Activated CD8-positive, alpha-beta memory T cell treated with anti-CD3 and anti-CD28 coated beads for 36 hours (primary cell): ENCODE results near the gene GPATCH8. TPM values are rescaled to one million over a fixed set of nuclear protein-coding genes. Genes with fewer than 3 reads are reported as not detected.
"Not testable (repeated sequence)": the region's sequence is repeated elsewhere in the genome, so short reads cannot be mapped to it uniquely, and the experiment has no call there.

ENCODE experiments used
- CTCF ChIA-PET: fragments of 350-600 bp; sonication (Branson Sonifier 250); formaldehyde crosslinking; loops from one replicate; lab custom pipeline; 2021; ENCODE audit warnings: antibody characterized with exemption; lab: Charles Lee
- POLR2A ChIA-PET: fragments of 350-600 bp; sonication (Branson Sonifier 250); formaldehyde crosslinking; loops from one replicate; lab custom pipeline; 2021; ENCODE audit warnings: antibody characterized with exemption; lab: Charles Lee
- total RNA-seq, 2 experiments: library from RNA; stranded (reverse); gene quantifications; one replicate each; pipeline ENCODE4 v1.2.3, GENCODE V29; 2021

The GPATCH8 gene
- total RNA-seq, 2 experiments from 2014 or later, result 37.3 to 38.8 TPM

DNA sequence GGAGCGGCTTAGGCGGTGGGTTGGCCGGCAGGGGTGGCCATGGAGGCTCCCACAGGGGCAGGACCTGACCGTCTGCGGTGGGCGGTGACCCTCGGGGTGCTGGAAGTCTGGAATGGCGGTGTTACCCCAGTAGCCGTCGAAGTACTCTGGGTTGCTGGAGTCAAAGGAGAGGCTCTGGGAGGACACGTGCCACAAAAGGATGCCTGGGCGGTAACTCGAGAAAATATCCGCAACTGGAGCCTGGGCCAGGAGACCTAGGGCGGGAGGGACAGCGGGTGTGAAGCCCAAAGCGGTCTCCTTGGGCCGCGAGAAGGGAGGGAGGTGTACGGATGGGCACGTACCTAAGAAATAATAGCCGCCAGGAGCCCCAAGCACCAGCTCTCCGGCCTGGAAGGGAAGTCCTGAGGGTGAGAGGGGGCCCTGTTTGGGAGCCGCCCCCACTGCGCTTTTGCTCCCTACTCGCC lies 118.4 kb downstream of the GPATCH8 start:
- ChIA-PET CTCF (interaction anchor here (1.3 kb wide), 1 partner anchor 21 kb away, joined by 4 read pairs; the partner anchor contains the start of gene FAM171A2), POLR2A (no interaction called here)

DNA sequence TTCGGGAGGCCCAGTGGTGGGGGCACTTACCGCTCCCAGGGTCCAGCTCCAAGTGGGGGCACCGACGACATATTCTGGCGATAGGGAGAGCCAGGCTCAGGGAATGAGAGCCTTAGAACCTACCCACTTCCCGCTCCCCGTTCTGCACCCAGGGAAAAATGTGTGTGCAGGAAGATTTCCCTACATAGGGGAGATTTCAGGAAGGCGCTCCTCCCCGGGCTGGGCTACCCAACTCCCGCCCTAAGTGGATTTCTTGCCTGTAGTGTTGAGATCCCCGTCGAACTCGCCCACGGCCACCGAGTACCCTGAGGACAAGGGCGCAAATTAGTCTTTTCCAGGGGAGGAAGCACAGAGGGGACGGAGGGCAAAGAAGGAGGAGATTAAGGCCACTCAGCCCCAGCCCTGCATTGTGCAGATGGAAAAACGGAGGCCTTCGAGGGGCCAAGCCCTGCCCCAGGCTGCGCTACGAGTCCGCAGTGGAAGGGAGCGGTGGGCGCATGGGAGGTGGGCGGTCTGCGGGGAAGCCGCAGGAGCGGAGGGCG lies 118.9 kb downstream of the GPATCH8 start:
- POLR2A ChIA-PET, result no interaction called here
- CTCF ChIA-PET, result interaction anchor here (1.3 kb wide), 1 partner anchor 21 kb away, joined by 4 read pairs; the partner anchor contains the start of gene FAM171A2

DNA sequence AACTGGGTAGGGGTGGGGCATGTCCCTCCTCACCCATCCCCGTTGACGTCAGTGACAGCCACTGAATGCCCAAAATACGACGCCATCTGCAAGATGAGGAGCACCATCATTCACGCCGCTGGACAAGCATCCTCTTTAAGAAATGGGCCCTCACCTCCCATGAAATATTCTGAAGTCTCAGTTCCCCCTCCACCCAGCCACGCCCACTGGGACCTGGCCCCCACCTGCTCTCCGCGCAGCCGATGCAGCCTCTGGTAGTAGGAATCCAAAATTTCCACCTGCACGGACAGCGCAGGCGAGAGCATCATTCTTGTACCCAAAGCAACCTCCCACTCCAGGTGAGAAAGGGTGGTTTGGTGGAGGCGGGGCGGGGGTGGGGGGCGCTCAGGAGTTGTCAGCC lies 119.3 kb downstream of the GPATCH8 start:
- CTCF ChIA-PET, result no interaction called here
- POLR2A ChIA-PET, result no interaction called here

DNA sequence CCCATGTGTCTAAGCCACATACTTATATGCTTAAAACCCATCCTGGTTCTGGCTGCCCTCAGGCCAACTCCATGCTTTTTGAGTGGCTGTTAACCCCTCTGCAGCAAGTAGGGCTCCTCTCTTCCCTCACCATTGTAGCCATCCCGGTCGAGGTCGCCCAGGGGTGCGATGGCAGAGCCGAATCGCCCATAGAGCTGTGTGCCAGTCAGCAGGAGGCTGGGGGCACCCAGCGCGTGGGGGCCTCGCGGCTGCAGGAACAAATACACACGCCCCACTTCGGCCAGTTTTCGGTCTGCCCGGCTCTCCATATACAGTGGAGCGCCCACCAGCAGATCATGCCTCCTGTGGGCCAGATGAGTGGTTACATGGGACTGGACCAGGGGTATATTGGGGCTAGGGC lies 119.8 kb downstream of the GPATCH8 start:
- POLR2A ChIA-PET, result no interaction called here
- CTCF ChIA-PET, result interaction anchor here (0.6 kb wide), 1 partner anchor 213 kb away, joined by 3 read pairs; no protein-coding TSS in a partner anchor

DNA sequence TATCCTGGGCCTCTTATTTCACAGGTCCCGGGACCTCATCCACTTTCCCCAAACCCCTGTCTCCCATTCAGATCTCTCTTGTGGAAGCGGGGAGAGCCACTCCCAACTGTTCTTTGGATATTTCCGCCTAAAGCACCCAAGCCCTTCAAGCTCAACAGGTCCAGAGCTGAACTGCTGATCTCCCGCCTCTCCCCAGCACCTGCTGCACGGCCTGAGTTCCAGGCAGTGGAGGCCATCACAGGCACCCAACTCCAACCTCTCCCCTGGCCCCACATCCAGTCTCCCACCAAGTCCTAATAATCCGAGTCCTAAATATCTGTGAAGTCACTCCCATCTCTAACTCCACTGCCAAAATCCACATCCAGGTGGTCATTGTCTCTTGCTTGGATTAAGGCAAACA lies 120.3 kb downstream of the GPATCH8 start:
- ChIA-PET POLR2A (no interaction called here), CTCF (interaction anchor here (0.6 kb wide), 1 partner anchor 214 kb away, joined by 3 read pairs; no protein-coding TSS in a partner anchor)

DNA sequence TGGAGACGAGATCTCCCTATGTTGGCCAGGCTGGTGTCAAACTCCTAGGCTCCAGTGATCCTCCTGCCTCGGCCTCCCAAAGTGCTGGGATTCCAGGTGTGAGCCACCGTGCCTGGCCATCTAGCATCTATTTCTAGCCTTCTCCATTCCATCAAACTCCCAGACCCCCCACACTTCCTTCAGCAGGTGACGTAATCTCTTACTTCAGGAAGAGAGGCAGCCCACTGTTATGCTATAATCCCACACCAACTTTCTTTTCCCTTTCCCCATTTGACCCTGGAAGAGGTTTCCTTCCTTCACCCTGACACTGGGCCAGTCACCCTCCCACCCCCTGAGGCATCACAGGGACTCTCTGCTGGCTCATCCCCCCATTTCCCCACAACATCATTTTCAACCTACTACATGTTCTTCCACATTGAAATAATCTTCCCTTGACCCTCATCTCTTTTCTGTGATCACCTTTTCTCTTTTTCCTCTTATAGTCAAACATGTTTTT lies 121.3 kb downstream of the GPATCH8 start:
- CTCF ChIA-PET, result no interaction called here

DNA sequence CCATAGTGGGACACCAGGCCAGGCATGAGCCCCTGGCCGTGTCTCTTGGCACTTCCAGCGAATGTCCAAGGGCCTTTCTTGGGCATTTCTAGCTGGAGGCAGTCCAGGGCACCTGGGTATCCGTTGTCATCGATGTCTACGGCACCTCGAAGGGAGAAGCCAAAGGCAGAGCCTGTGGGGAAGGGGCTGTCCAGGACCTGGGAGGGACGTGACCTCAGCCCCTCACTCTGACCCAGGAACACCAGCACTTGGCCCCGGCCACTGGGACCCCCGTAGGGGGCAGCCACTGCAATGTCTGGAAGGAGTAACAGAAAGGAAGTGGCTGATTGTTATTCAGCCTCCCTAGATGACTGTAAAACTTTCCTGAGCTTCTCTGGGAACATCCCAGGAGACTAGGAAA lies 122.4 kb downstream of the GPATCH8 start:
- CTCF ChIA-PET, result interaction anchor here (0.8 to 0.9 kb wide), 2 partner anchors 17 to 152 kb away, joined by 3 read pairs; partner anchors contain the start of gene FAM171A2
- POLR2A ChIA-PET, result no interaction called here

More for the DNA sequence above, 121.3 kb downstream of the GPATCH8 start:
- POLR2A ChIA-PET, result interaction anchor here (0.6 kb wide), 1 partner anchor 993 kb away, joined by 4 read pairs; no protein-coding TSS in a partner anchor

DNA sequence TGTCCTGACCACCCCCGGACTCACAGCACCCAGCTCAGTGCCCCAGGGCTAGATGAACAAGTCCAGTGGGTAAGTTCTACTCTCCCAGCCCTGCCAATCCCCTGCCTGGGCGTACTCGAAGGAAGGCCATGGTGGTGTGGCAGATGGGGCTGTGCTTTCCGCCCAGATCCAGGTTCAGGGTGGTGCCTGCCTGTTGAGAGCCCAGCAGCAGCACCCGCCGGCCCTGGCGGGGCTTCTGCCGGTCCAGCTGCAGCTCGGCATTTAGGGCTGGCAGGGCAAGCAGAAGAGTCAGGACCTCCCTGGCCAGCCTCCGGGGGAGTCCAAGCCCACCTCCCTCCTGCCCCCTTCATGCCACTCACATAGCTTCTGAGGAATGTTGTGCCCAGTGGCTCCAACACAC lies 123.3 kb downstream of the GPATCH8 start:
- CTCF ChIA-PET, result interaction anchor here (0.8 kb wide), 1 partner anchor 153 kb away, joined by 3 read pairs; no protein-coding TSS in a partner anchor

DNA sequence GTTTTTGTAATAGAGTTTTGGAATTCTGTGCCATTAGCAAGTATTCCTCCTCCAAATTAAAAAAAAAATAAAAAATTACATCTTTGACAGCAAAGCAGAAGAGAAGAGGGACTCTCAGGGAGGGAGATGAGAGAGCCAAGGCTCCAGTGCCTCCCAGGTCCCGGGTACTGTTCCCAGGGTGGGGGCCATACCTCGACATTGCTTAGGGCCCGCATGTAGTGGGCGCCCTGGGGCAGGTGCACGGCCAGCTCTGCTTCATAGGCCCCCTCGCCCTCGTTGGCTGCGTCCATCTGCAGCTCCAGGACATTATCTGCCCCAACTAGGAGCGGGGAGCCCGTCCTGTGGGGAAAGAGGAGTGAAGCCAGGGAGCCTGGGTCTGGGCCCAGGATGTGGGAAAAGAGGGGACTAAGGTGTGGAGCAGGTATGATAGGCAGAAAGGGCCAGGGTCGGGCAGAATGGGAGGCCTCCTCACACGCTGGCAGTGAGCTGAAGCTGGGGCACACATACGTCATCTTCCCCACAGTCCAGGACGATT lies 125.0 kb downstream of the GPATCH8 start:
- POLR2A ChIA-PET, result no interaction called here
- CTCF ChIA-PET, result interaction anchor here (0.7 kb wide), 1 partner anchor 29 kb away, joined by 4 read pairs; no protein-coding TSS in a partner anchor

More for the DNA sequence above, 123.3 kb downstream of the GPATCH8 start:
- POLR2A ChIA-PET, result no interaction called here

DNA sequence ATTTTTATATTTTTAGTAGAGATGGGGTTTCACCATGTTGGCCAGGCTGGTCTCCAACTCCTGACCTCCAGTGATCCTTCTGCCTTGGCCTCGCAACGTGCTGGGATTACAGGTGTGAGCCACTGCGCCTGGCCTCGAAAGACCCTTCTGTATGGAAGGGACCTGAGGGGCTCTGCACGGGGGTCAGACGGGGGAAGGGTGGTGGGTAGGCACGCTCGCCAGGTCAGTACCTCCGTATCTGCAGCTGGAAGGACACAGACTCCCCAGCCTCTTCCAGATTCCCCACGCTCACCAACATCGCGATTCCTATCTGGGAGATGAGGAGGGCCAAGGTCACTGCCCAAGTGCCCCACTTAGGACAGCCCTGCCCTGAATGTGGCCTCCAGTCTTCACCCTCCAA lies 126.4 kb downstream of the GPATCH8 start:
- CTCF ChIA-PET, result interaction anchor here (1.5 to 3.4 kb wide), 2 partner anchors 14 to 63 kb away, joined by 3 to 15 read pairs; partner anchors contain the start of gene FAM171A2
- POLR2A ChIA-PET, result no interaction called here

DNA sequence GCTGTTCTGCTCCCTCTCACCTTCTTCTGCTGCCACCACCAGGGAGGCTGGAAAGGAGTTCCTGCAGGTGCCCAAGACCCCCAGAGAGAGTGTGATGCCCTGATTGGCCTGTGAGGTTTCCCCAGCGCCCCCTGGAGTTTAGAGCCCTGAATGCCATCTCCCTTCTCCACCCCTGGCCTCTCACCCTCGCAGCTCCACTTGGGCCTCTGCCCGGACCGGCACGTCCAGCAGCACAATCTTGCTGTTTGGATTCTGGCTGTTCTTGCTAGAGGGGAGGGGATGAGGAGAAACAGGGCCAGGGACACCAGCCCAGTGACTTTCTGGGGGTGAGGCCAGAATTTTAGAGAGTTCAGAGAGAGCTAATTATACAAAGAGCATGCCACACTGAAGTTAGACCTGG lies 127.1 kb downstream of the GPATCH8 start:
- ChIA-PET POLR2A (no interaction called here), CTCF (interaction anchor here (0.7 to 3.4 kb wide), 4 partner anchors 13 to 502 kb away, joined by 3 to 15 read pairs (median 4); partner anchors contain the start of gene FAM171A2)

DNA sequence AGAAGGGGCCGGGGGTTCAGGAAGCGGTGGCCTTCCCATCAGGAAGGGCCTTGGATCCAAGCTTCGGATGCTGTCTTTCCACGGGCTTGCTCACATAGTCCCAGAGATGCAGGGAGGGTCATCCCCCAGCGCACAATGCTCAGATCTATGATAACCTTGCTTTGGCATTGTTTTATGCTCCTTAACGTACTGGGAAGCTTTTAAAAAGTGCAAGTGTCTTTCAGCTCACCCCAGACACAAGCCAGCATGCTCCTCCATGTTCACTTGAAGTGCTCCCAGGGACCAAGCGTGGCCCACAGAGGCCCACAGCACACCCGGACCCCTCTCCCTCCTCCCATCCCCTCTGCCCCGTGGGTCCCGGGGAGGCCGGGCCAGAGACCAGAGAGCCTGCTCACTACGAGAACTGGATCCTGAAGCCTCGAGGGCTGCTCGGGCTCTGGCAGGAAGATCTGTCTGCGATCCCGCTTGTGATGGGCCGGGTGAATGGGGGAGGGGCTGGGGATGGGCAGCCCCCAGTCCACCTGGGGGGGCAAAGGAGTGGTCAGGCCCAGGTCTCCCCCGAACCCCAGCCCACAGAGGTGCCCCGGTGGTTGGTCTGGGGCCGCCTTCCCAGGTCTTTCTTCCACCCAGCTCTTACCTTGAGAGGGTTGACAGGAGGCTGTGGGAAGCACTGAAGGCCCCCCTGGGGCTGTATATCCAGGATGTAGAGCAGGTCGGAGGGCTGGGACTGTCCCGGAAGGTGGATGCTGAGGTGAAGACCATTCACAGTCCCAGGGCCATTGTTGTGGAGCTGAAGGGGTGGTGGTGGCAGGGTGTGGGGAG lies 127.8 kb downstream of the GPATCH8 start:
- POLR2A ChIA-PET, result no interaction called here
- CTCF ChIA-PET, result interaction anchor here (0.7 to 3.4 kb wide), 4 partner anchors 13 to 503 kb away, joined by 3 to 15 read pairs (median 4); partner anchors contain the start of gene FAM171A2

DNA sequence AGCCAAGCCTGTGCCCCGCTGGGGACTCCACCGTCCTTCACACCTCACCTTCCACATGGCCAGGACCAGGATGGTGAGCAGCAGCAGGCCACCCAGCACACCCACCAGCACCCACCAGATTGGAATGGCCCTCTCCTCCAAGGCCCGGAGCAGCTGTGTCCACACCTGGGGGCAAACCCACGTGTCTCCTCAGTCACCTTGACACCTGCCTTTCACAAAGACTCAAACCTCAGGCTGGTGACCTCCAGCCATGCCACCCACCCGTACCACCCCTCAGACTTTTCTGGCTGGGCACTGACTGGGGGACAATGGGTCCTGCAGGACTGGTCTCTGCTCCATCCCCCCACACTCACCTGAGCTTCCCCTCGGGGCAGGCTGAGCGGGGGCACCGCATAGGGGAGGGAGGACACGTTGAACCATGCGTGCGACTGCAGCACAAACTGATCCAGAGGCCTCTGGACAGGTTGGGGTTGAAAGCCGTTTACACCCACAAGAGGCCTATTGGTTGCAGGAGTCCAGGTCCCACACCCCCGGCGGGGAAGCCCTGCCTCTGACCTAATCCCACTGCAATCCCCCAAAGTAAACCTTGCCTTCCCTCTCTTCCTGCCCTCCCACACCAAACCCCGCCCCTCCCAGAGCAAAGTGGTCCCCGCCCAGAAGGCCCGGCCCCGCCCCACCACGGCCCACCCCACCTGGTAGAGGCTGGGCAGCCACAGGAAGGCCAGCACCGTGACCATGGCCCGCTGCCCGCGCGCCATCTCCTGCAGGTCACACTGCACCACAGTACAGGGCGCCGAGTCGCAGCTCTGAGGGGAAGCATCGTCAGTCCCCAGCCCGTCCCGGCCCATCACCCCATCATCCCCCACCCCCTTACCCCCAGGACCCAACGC lies 128.7 kb downstream of the GPATCH8 start:
- ChIA-PET CTCF (interaction anchor here (3.4 kb wide), 1 partner anchor 12 kb away, joined by 15 read pairs; the partner anchor contains the start of gene FAM171A2), POLR2A (no interaction called here)

DNA sequence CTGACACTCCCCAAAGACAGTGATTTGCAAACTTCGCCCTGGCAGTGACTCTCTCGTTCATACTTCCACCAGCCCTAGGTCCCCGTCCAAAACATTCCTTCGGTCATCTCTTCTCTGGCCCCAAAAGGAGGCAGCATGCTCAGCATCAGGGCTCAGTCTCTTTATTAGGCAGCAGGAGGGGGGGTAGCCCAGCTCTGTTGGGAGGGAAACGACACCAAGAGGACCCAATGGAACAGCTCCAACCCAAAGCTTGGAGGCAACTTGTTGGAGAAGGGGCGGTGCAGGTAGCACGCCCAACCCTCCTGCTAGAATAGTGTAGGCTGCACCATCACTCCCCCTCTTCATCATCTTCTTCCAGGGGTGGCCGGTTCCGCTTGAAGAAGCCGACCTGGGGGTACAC lies 131.2 kb downstream of the GPATCH8 start:
- POLR2A ChIA-PET, result no interaction called here
- CTCF ChIA-PET, result interaction anchor here (0.6 to 0.8 kb wide), 3 partner anchors 9 to 152 kb away, joined by 3 to 4 read pairs (median 3); partner anchors contain the start of genes FAM171A2 and UBTF

DNA sequence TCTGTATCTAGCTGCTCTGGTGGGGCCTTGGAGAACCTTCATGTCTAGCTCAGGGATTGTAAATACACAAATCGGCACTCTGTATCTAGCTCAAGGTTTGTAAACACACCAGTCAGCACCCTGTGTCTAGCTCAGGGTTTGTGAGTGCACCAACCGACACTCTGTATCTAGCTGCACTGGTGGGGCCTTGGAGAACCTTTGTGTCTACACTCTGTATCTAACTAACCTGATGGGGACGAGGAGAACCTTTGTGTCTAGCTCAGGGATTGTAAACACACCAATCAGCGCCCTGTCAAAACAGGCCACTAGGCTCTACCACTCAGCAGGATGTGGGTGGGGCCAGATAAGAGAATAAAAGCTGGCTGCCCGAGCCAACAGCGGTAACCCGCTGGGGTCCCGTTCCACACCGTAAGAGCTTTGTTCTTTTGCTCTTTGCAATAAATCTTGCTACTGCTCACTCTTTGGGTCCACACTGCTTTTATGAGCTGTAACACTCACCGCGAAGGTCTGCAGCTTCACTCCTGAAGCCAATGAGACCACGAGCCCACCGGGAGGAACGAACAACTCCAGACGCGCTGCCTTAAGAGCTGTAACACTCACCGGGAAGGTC lies 133.7 kb downstream of the GPATCH8 start:
- POLR2A ChIA-PET, result not testable (repeated sequence)
- CTCF ChIA-PET, result interaction anchor here (1.0 kb wide), 1 partner anchor 15 kb away, joined by 3 read pairs; no protein-coding TSS in a partner anchor

DNA sequence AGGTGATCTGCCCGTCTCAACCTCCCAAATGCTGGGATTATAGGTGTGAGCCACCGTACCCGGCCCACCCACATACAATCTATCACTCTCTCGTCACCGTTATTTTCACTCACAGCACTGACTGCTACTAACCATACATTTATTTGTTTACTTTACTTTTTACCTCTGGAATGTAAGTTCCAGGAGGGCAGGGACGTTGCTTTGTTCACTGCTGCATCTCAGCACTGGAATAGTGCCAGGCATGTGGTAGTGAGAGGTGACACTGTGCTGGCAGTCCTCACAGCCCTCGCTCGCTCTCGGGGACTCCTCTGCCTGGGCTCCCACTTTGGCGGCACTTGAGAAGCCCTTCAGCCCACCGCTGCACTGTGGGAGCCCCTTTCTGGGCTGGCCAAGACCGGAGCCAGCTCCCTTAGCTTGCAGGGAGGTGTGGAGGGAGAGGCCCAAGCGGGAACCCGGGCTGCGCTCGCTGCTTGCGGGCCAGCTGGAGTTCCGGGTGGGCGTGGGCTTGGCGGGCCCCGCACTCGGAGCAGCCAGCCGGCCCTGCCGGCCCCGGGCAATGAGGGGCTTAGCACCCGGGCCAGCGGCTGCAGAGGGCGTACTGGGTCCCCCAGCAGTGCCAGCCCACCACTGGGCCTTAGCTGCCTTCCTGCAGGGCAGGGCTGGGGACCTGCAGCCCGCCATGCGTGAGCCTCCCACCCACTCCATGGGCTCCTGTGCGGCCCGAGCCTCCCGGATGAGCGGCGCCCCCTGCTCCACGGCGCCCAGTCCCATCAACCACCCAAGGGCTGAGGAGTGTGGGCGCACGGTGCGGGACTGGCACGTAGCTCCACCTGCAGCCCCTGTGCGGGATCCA lies 134.6 kb downstream of the GPATCH8 start:
- CTCF ChIA-PET, result interaction anchor here (1.0 kb wide), 1 partner anchor 14 kb away, joined by 3 read pairs; no protein-coding TSS in a partner anchor
- POLR2A ChIA-PET, result not testable (repeated sequence)
